Measurements from ENCODE around the gene TMEM168.

Gene TMEM168

GRCh38 chr7:112715525-112715924, 74.7 kb downstream of the TMEM168 start:
- no peak for DNase-seq (ENCODE audit: low read depth in 2 of 2)

DNA sequence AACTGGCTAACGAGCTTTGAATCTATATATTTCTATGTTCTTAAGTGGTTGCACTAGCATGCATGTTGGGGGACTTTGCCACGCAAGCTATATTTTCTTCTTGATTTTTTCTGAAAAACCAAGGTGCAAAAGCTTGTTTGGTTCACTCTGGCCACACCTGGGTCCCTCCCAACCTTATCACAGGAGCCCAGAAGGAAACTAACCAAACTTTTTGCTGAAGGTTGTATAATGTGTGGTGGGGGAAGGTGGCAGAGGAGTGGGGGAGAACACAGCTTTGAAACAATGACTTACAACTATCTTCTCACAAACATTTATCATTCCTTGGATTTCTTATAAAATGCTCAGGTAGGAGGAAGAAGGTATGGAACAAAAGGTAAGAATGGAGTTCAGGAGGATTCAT, 75.3 kb downstream of the TMEM168 start:
- no peak for DNase-seq (ENCODE audit: low read depth in 2 of 2)

Measured in stimulated activated CD4-positive, alpha-beta T cell treated with anti-CD3 and anti-CD28 coated beads, Interleukin-1b, Interleukin-23, amount 100 ng/mL, for 4 hours (primary cell).